Esophagus squamous epithelium (tissue), 5 donors: Measurements from ENCODE around the gene DOCK10. TPM values are rescaled to one million over a fixed set of nuclear protein-coding genes. Genes with fewer than 3 reads are reported as not detected.

Source experiments
- DNase-seq: peaks from one replicate; lab custom pipeline; 2025; lab: John Stamatoyannopoulos, UW
- H3K27ac ChIP-seq, 4 donors: fragments of 200-600 bp; sonication (generic); one replicate each; pipeline ENCODE4 v1.5.1; 2016 to 2019; ENCODE audit warnings: mild to moderate bottlenecking in 1 of 4
- H3K27me3 ChIP-seq, 4 donors: fragments of 200-600 bp; sonication (generic); 1 replicate in 3 of 4; 2 replicates in 1 of 4; pipeline versions ENCODE4 v1.5.1 to v1.6.0; 2017 to 2021; ENCODE audit warnings: antibody characterized with exemption in 1 of 4
- H3K36me3 ChIP-seq, 3 donors: fragments of 200-600 bp; sonication (generic); one replicate each; pipeline ENCODE4 v1.5.1; 2016 to 2019
- H3K4me1 ChIP-seq, 3 donors: fragments of 200-600 bp; sonication (generic); one replicate each; pipeline ENCODE4 v1.5.1; 2017 to 2019
- H3K4me3 ChIP-seq, 4 donors: fragments of 200-600 bp; sonication (generic); 1 replicate in 3 of 4; 2 replicates in 1 of 4; pipeline ENCODE4 v1.5.1; 2016 to 2019; ENCODE audit warnings: mild to moderate bottlenecking in 2 of 4, moderate library complexity in 1 of 4
- H3K9me3 ChIP-seq, 3 donors: fragments of 200-600 bp; sonication (generic); one replicate each; pipeline ENCODE4 v1.5.1; 2016 to 2019
- CTCF ChIP-seq, 6 experiments: fragments of 450-650 bp in 4 of 6; fragments of 200-600 bp in 2 of 6; sonication (generic) in 2 of 6; IDR thresholded peaks; one replicate each; pipeline ENCODE4 v1.5.1; 2016 to 2019; ENCODE audit warnings: antibody characterized with exemption in 6 of 6, mild to moderate bottlenecking in 4 of 6, moderate library complexity in 4 of 6
- POLR2A ChIP-seq, 4 donors: fragments of 450-650 bp; IDR thresholded peaks; one replicate each; pipeline ENCODE4 v1.6.1; 2017; ENCODE audit warnings: antibody characterized with exemption in 4 of 4, mild to moderate bottlenecking in 4 of 4, moderate library complexity in 3 of 4
- WGBS, 2 donors: methylation state at CpG; one replicate each; pipeline ENCODE4 v1.1.5; 2018; 5-methylcytosine and 5-hydroxymethylcytosine counted together
- intact Hi-C: fragments of 100-400 bp; cut with DNase I; formaldehyde crosslinking; loops from one replicate; pipeline ENCODE4 v1.15.0; 2022
- total RNA-seq, 4 donors: library from RNA; depleted of rRNA; stranded (reverse); fragments of >200 nt; gene quantifications; one replicate each; pipeline ENCODE4 v1.1.0, GENCODE V29; 2016
- donor health status: DM: yes; HTN: yes; CAD: no.

The DOCK10 gene
- total RNA-seq, 4 donors from 2014 or later, result 9.2 to 16.6 (median 11.7) TPM

GRCh38 chr2:224751996-224752698, 290.1 kb downstream of the DOCK10 start:
- intact Hi-C loops, result loop anchor here (5.0 kb wide), 1 partner anchor 305 kb away; no protein-coding TSS in a partner anchor
- Histone ChIP-seq H3K9me3 (no peaks in the 10 kb centered on the region), H3K27ac (no peak overlapping the region), H3K27me3 (no peaks in the 10 kb centered on the region), H3K4me3 (no peak overlapping the region), H3K36me3 (no peaks in the 10 kb centered on the region), H3K4me1 (no peaks in the 10 kb centered on the region)
- DNase-seq, result no peak
- whole genome bisulfite sequencing, 2 donors, result 67 to 75% methylated on average over 5 of the region's 5 CpGs
- TF ChIP-seq CTCF (IDR thresholded peaks at IDR 0.05) (no peak), POLR2A (IDR thresholded peaks at IDR 0.05) (no peak)

- H3K36me3 ChIP-seq, result no peaks in the 10 kb centered on the region
- H3K4me1 ChIP-seq, result no peaks in the 10 kb centered on the region
- 69 to 80% methylated on average over 1 of the region's 1 CpG for WGBS, 2 donors
- no peak for DNase-seq
- H3K27ac ChIP-seq, result no peak overlapping the region
- no peaks in the 10 kb centered on the region for H3K27me3 ChIP-seq
- H3K9me3 ChIP-seq, result no peaks in the 10 kb centered on the region
- intact Hi-C loops, result no loop called here
- TF ChIP-seq POLR2A (IDR thresholded peaks at IDR 0.05) (no peak), CTCF (IDR thresholded peaks at IDR 0.05) (peak in 1 of 6 experiments; percentile 8)
- no peak overlapping the region for H3K4me3 ChIP-seq
Measured at GRCh38 chr2:224749136-224749535, 293.1 kb downstream of the DOCK10 start.

- Histone ChIP-seq H3K4me3 (no peak overlapping the region), H3K27ac (no peak overlapping the region), H3K4me1 (no peaks in the 10 kb centered on the region), H3K36me3 (no peaks in the 10 kb centered on the region), H3K9me3 (no peaks in the 10 kb centered on the region), H3K27me3 (no peaks in the 10 kb centered on the region)
- 79 to 81% methylated on average over 2 to 4 of the region's 4 CpGs for WGBS, 2 donors
- DNase-seq, result no peak
- TF ChIP-seq POLR2A (IDR thresholded peaks at IDR 0.05) (no peak), CTCF (IDR thresholded peaks at IDR 0.05) (no peak)
- intact Hi-C loops, result no loop called here
Measured at GRCh38 chr2:224747765-224748164, 294.5 kb downstream of the DOCK10 start.

- no peaks in the 10 kb centered on the region for H3K27me3 ChIP-seq
- DNase-seq, result no peak
- H3K36me3 ChIP-seq, result no peaks in the 10 kb centered on the region
- H3K9me3 ChIP-seq, result peaks cover 0 to 14% (median 13%) of the 10 kb centered on the region in 3 donors
- no peak overlapping the region for H3K27ac ChIP-seq
- TF ChIP-seq POLR2A (IDR thresholded peaks at IDR 0.05) (no peak), CTCF (IDR thresholded peaks at IDR 0.05) (no peak)
- 100% methylated on average over 1 of the region's 1 CpG; no CpG with 5 or more reads in 1 of the 2 donors for WGBS, 2 donors
- intact Hi-C loops, result no loop called here
- no peak overlapping the region for H3K4me3 ChIP-seq
- no peaks in the 10 kb centered on the region for H3K4me1 ChIP-seq
Measured at GRCh38 chr2:224736227-224736626, 306.0 kb downstream of the DOCK10 start.

- Histone ChIP-seq H3K9me3 (peaks cover 0 to 14% (median 13%) of the 10 kb centered on the region in 3 donors), H3K36me3 (no peaks in the 10 kb centered on the region), H3K27me3 (no peaks in the 10 kb centered on the region), H3K27ac (no peak overlapping the region), H3K4me3 (no peak overlapping the region), H3K4me1 (no peaks in the 10 kb centered on the region)
- DNase-seq, result no peak
- 53 to 60% methylated on average over 1 of the region's 1 CpG for WGBS, 2 donors
- intact Hi-C loops, result no loop called here
- TF ChIP-seq CTCF (IDR thresholded peaks at IDR 0.05), result no peak
- no peak for TF ChIP-seq POLR2A (IDR thresholded peaks at IDR 0.05)
Measured at GRCh38 chr2:224734949-224735348, 307.3 kb downstream of the DOCK10 start.
